ENCODE data around the gene STPG1.

The STPG1 gene

DNA sequence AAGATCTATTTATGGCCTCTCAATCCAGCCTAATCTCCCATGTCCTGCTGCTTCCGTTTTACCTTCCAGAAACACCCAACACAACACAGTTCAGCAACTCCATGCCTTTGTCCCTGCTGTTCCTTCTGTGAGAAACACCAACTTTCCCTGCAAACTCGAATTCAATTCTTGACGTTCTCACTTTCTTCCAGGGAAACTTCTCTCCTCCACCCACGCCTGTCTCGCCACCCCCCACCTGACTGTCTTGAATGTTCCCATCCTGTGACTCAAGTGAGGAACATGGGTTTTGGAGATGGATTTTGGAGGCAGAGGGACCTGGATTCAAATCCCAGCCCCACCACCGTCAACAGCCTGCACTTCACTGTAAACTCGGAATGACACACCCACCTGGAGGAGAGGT is 49.6 kb downstream of the STPG1 start:
- H3K4me1 Mint-ChIP-seq = peaks cover 25% of the 10 kb centered on the region
- DNase-seq = no peak
- H3K36me3 Mint-ChIP-seq (ENCODE audit: low read depth) = peaks cover 12% of the 10 kb centered on the region
- no peaks in the 10 kb centered on the region for H3K9me3 Mint-ChIP-seq
- H3K27ac Mint-ChIP-seq = peak overlapping the region; percentile 57
- no peak for TF ChIP-seq CTCF (IDR thresholded peaks at IDR 0.05)
- peaks cover 11% of the 10 kb centered on the region for H3K27me3 Mint-ChIP-seq (ENCODE audit: low read depth, poor library complexity)
- no peak overlapping the region for H3K4me3 Mint-ChIP-seq

DNA sequence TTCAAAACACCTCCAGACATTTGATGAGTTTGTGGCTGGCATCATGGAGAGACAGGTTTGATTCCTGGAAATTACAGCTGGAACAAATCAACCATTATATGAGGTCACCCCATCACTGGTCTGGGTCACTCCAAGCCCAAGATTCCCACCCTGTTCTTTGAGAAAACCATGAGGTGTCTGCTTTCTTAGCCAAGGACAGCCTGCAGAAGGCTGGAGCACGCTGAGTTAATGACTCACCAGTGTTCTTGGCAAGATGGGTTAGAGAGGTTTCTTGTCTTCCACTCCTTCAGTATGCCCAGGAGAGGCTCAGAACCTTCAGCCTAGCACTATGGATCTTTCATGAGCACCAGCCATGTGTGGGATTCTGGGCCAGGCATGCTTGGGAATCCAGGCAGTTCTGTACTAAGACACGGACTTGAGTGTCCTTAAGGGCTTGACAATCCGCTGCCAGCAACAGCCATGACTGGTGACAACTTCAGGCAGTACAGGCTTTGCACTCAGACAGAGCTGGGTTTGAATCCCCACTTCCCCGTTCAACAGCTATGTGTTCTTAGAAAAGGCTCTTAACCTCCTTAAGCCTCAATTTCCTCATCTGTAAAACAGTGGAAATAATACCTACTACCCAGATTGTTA is 50.5 kb downstream of the STPG1 start:
- TF ChIP-seq CTCF (IDR thresholded peaks at IDR 0.05) = no peak
- H3K4me1 Mint-ChIP-seq = peaks cover 25% of the 10 kb centered on the region
- H3K27ac Mint-ChIP-seq = no peak overlapping the region
- no peak overlapping the region for H3K4me3 Mint-ChIP-seq
- H3K36me3 Mint-ChIP-seq (ENCODE audit: low read depth) = peaks cover 12% of the 10 kb centered on the region
- H3K9me3 Mint-ChIP-seq = no peaks in the 10 kb centered on the region
- peaks cover 11% of the 10 kb centered on the region for H3K27me3 Mint-ChIP-seq (ENCODE audit: low read depth, poor library complexity)
- no peak for DNase-seq

DNA sequence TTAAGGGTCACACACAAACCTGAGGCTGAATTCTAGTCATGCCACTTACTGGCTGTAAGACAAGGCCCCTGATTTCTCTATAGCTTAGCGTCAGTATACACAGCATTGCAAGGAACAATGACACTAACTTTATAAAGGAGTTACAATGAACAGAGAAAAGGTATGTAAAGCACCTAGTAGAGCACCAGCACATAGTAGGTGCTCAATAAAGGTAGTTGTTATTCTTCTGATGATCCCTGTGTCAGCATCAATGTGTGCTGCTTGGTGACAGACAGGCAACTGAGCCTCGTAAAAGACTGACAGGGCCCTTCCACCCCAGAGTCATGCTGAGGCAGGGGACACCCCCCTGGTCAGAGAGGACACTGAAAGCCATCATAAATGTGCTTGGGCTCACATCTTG is 51.2 kb downstream of the STPG1 start:
- Mint-ChIP-seq H3K4me3 (no peak overlapping the region), H3K9me3 (no peaks in the 10 kb centered on the region), H3K4me1 (peaks cover 25% of the 10 kb centered on the region), H3K36me3 (ENCODE audit: low read depth) (peaks cover 18% of the 10 kb centered on the region), H3K27me3 (ENCODE audit: low read depth, poor library complexity) (peaks cover 11% of the 10 kb centered on the region), H3K27ac (no peak overlapping the region)
- no peak for DNase-seq
- no peak for TF ChIP-seq CTCF (IDR thresholded peaks at IDR 0.05)

GRCh38 chr1:24361811-24362210 is 51.8 kb downstream of the STPG1 start:
- Mint-ChIP-seq H3K36me3 (ENCODE audit: low read depth) (peaks cover 18% of the 10 kb centered on the region), H3K4me1 (peaks cover 25% of the 10 kb centered on the region), H3K27me3 (ENCODE audit: low read depth, poor library complexity) (peaks cover 11% of the 10 kb centered on the region), H3K27ac (no peak overlapping the region), H3K4me3 (no peak overlapping the region), H3K9me3 (no peaks in the 10 kb centered on the region)
- TF ChIP-seq CTCF (IDR thresholded peaks at IDR 0.05) = no peak
- no peak for DNase-seq

GRCh38 chr1:24360681-24361080 is 52.9 kb downstream of the STPG1 start:
- H3K4me1 Mint-ChIP-seq = peaks cover 25% of the 10 kb centered on the region
- peaks cover 15% of the 10 kb centered on the region for H3K36me3 Mint-ChIP-seq (ENCODE audit: low read depth)
- H3K4me3 Mint-ChIP-seq = no peak overlapping the region
- no peak overlapping the region for H3K27ac Mint-ChIP-seq
- H3K9me3 Mint-ChIP-seq = no peaks in the 10 kb centered on the region
- TF ChIP-seq CTCF (IDR thresholded peaks at IDR 0.05) = no peak
- DNase-seq = no peak
- H3K27me3 Mint-ChIP-seq (ENCODE audit: low read depth, poor library complexity) = peaks cover 8% of the 10 kb centered on the region

- peaks cover 15% of the 10 kb centered on the region for H3K36me3 Mint-ChIP-seq (ENCODE audit: low read depth)
- H3K4me3 Mint-ChIP-seq = no peak overlapping the region
- H3K27ac Mint-ChIP-seq = no peak overlapping the region
- no peaks in the 10 kb centered on the region for H3K9me3 Mint-ChIP-seq
- no peak for DNase-seq
- peaks cover 4% of the 10 kb centered on the region for H3K4me1 Mint-ChIP-seq
- H3K27me3 Mint-ChIP-seq (ENCODE audit: low read depth, poor library complexity) = no peaks in the 10 kb centered on the region
- no peak for TF ChIP-seq CTCF (IDR thresholded peaks at IDR 0.05)
Measured at GRCh38 chr1:24357038-24357437, 56.5 kb downstream of the STPG1 start.
